GM21515 (cell line): ENCODE results near the gene GJD3.

Experiments used
- ATAC-seq: cut with Tn5 transposase; IDR thresholded peaks from one replicate; pipeline ENCODE4 v1.9.1; 2021; ENCODE audit not compliant: unreplicated experiment

The GJD3 gene

DNA sequence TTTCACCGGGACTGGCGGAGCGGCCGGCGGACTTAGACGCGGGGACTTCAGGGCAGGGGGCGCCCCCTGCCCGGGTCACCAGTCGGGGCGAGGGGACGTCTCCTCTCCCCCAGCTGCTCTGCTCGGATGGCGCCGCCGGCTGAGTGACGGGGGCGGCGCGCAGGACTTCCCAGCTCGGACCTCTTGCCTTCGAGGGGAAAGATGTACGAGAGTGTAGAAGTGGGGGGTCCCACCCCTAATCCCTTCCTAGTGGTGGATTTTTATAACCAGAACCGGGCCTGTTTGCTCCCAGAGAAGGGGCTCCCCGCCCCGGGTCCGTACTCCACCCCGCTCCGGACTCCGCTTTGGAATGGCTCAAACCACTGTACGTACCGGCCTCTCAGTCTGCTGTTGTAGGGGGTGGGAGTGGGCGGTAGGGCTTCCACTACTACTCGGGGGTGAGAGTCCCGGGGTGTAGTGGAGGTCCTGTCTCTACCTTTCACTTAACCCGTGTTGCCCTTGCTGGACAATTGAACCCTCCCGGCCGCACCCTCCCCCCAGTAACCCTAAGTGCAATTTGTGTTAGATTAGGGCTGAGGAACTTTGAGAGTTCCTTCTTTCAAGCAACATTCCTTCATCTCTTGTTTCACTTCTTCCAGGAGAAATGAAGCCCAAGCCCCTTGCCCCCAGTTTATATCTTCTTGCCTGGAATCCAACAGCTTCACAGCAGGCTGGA, 21.9 kb downstream of the GJD3 start:
- ATAC-seq = no peak

DNA sequence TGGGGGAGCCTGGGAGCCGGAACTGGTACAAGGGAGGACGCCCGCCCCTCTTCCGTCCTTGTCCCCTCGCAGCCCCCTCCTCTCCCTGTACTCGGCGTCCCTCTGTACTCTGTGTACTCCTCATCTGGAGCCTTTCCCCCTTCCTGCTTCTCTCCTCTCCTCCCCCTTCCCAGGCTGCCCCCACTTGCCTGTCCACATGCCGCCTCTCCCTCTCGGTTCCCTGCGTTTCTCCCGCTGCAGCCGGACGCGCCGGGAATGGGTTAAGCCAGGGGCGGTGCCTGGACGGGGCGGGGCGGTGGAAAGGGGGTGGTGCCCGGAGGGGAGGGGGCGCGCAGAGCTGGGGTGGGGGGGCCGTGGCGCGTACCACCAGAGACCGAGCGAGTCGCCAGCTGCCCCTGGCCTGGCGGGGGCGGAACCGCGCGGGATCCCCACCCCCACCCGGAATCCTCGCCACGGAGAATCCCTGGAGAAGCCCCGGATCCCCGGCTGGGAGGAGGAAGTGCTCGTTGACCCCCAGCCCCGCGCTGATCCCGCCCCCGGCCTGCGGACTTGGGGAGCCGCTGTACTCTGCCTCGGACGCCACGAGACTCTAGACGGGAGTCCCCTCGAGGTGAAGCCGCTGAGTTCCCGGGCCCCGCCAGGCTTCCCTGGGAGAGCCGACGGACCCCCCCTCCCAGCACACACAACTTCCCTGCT, 22.6 kb downstream of the GJD3 start:
- no peak for ATAC-seq

DNA sequence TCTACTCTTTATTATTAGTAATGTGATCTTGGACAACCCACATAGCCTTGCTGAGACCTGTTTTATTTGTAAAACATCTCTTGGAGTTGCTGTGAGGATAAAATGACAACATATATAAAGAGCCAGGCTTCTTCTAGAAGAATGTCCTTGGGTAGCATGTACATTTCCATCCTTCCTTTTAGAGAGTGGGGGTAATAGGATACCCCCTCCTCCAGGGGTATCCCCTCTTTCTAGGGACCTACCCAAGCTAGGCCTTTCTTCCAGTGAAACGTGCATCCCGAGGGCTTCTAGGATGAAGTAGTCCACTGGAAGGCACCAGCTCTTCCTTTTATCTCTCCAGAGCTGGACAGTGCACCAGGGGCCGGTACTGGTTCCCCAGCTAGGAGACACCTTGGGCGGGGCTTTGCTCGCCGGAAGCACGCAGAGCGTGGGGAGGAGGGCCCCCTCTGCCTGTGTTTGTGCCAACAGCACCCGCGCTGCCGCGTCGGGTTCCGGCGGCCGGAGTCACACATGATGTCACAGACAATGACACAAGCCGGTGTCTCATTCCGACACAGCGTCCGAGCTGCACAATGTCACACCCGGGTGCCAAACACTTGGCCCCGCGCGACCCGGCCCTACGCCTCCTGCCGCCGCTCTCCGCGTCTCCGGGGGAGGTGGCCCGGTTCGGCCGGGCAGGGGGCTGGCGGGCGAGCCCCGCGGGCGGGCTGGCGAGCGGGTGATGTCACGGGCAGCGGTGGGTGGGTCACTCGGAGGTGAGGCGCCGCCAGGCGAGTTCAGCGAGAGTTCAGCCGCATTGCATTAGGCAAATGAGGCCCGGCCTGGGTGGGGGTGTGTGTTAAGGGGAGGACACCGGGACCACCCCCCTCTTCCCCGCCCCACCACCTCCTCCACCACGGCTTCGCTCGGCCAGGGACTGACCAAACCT, 23.4 kb downstream of the GJD3 start:
- peak; percentile 52 for ATAC-seq

DNA sequence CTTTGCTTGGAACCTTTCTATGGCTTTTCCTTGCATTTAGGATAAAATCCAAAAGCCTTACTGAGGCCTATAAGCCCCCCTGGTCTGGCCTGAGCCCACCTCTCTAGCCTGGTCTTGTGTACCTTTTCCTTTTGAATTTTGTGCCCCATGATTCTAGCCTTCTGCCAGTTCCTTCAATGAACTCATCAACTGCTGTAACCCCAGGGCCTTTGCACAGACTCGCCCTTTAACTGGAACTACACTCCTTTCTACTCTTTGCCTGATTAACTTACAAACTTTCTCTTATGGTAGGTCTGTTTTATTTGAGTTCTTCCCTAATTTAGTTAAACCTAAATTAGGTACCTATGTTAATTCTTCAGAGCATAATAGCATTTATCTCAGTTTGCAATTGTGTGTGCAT, 24.2 kb downstream of the GJD3 start:
- ATAC-seq = no peak

DNA sequence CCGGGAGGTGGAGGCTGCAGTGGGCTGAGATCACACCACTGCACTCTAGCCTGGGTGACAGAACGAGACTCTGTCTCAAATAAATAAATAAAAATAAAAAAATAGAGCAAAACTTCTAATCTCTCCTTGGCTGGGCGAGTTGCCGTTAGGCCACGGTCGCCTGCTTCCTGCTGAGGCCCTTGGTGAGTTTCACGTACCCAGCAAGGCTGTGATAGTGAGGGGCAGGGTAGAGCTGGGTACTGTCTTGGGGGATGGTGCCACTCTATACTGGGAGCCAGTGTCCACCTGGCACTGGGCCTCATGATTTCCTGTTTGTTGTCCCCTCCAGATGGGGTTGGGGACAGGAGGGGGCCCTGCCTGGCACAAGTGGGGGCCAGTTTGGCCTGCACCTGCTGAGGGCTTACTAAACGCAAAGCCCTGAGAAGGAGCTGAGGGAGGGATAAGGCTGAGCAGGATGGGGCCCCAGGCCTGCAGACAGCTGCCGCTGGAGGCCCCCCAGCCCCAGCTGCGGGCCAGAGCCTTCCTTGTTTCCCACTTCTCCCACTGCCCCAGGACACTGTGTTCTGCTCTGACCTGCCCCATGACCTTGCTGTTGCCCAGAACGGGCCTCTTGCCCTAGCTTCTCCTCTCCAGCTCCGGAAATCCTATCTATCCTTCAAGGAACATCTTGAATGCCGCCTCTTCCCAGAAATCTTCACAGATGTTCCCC, 25.4 kb downstream of the GJD3 start:
- ATAC-seq = no peak

DNA sequence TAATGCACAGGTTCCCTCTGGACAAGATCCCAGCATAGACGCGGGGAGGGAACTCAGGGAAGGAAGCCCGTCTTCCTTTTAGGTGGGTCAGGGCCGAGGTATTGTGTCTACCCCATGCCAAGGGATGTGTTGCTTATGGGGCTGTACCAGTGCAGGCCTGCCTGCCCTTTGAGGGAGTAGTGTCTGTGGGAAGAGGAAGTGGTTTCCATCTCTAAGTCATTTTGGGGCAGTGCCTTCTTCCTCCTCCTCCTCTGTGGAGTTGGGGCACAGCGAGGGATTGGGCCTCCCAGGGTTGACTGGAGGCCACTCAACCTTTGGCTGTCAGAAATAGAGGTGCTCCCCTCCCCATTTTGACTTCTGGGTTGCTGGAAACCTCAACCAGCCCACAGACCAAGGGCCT, 26.5 kb downstream of the GJD3 start:
- no peak for ATAC-seq

DNA sequence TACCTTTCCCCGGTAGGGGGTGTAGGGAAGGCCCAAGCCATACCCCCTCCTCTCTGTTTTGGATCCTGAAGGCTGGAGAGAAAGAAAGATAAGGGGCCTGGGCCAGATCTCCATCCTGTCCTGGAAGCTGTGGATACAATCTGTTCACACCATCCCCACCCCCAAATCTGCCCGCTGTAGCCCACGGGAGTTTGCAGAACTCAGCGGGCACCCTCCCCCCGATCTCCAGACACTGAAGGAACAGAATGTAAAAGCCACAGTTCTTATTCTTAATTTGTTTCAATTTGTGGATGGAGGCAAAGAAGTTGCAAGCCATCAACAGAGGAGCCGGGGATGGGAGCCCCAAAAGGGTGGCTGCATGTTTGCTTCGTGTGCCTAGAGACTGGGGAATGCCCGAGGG, 27.2 kb downstream of the GJD3 start:
- ATAC-seq = no peak

DNA sequence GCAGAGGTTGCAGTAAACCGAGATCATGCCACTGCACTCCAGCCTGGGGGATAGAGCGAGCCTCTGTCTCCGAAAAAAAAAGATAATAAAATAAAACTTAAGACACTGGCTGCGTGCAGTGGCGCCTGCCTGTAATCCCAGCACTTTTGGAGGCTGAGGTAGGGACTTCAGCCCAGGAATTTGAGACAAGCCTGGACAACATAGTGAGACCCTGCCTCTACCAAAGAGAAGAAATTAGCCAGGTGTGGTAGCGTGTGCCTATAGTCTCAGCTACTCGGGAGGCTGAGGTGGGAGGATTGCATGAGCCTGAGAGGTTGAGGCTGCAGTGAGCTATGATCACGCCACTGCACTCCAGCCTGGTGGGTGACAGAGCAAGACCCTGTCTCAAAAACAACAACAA, 28.9 kb downstream of the GJD3 start:
- no peak for ATAC-seq

DNA sequence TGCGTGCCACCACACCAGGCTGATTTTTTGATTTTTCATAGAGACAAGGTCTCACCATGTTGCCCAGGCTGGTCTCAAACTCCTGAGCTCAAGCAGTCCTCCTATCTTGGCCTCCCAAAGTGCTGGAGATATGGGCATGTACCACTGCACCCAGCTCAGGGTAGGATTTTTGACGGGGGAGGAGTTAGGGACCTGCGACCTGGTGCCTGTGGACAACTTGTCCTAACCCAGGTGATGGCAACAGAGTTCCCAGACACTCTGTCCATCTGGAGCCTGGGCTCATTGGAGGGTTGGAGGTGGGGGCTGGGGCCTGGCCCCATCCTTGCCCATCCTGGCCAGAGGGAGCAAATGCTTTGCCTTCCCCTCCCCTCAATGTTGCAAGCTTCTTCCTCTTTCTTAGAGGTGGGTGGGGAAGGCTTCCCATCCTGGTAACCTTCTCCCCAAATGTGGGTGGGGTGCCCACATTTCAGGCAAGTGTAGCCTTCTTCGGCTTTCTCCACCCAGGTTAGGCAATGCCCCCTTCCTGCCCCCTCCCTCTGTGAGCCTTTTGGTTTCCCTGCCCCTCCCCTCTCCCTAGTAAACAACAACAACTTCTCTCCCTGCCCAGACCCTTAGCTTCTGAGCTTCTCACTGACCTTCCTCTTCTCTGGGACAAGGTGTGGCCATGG, 30.6 kb downstream of the GJD3 start:
- ATAC-seq = no peak

DNA sequence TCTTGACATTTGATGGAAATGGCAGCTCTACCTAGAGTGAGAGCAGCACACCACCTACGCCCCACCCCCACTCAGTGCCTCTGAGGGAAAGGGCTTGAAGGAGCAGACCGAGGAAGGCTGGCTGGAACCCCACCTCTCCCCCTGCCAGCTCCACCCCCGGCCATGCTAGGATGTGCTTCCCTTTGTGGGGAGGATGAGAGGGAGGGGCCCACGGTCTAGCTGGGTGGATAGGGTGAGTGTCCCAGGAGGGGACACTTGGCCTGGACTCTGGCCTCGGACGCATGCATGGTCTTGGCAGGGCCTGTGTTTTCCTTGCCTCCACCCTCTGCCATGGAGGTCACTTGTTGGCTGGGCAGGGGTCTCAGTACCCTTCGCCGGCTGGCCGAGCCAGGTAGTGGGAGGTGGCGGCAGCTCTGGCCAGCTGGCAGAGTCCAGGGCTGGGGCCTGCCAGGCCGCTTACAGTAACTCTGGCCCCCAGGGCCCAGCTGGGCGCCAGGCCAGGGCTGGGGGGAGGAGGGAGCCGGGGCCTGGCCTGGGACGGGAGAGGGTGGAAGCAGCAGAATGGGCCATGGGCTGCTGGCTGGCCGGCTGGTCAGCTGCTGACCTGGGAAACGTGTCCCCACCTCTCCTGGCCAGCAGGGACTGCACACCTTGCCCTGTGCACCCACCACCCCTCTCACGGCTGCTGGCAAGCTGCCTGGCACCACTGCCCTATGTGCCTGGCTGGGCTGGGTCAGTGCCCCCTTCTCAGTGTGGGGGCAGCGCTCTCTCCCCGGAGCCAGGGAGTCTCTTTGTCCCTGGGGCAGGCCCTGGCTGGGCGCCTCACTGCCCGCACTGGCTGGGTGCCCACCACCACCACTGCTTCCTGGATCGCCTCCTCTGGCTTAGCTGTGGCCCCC, 32.5 kb downstream of the GJD3 start:
- no peak for ATAC-seq

DNA sequence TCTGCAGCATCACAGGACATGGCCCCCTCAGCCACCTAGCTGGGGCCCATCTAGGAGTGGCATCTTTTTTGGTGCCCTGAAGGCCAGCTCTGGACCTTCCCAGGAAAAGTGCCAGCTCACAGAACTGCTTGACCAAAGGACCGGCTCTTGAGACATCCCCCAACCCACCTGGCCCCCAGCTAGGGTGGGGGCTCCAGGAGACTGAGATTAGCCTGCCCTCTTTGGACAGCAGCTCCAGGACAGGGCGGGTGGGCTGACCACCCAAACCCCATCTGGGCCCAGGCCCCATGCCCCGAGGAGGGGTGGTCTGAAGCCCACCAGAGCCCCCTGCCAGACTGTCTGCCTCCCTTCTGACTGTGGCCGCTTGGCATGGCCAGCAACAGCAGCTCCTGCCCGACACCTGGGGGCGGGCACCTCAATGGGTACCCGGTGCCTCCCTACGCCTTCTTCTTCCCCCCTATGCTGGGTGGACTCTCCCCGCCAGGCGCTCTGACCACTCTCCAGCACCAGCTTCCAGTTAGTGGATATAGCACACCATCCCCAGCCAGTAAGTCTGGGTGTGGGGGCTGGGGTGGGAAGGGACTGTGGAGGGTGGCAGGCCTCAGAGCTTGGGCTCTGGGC, 33.6 kb downstream of the GJD3 start:
- ATAC-seq = no peak

DNA sequence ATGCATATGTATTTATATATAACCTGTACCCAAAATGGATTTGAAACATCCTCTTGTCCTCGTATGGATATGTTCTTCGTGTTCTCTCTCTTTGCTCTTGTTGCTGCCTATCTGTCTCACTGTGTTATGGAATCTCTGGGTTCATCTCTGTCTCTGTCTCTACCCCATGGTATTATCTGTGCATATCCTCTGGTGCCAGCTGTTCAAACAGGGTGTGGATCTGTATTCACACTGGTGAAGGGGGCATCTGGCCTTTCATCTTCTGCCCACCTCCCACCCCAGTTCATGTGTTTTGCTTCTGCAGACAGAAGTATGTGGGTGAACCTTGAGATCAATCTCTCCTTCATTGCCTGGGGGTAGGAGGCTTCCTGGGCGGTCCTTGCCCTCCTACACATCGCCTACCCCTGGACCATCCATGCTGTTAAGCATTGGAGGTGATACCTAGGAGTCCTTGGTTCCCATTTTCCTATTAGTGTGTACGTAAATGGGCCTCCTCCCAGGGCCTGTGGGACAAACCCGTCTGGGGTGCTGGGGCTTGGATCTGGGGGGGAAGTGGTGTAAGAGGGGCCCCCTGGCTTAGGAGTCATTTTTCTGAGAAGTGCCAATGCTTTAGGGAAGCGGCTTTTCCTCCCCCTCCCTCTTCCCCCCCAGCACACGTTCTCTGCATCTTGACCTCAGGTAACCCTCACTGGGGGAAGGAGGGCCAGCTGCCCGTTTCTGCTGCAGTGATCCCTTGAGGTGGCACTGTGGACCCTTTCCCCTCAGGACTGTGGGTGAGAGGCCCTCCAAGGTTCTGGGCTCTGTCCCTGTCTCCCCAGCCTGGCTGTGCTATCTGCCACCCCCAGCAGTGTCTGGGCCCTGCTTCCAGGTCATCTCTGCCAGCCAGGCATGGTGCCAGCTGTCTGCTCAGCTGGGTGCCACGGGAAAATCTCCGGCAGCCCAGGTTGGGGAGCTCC, 34.4 kb downstream of the GJD3 start:
- no peak for ATAC-seq

DNA sequence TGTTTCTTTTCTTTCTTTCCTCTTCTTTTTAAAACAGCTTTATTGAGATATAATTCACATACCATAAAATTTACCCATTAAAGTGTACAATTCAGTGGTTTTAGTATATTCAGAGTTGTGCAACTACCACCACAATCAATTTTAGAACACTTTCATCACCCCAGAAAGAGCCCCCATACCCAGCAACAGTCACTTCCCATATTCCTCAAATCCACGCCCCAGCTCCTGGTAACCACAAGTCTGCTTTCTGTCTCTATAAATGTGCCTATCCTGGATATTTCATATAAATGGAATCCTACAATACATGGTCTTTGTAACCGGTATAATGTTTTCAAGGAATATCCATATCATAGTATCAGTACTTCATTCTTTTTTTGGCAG, 36.2 kb downstream of the GJD3 start:
- no peak for ATAC-seq

DNA sequence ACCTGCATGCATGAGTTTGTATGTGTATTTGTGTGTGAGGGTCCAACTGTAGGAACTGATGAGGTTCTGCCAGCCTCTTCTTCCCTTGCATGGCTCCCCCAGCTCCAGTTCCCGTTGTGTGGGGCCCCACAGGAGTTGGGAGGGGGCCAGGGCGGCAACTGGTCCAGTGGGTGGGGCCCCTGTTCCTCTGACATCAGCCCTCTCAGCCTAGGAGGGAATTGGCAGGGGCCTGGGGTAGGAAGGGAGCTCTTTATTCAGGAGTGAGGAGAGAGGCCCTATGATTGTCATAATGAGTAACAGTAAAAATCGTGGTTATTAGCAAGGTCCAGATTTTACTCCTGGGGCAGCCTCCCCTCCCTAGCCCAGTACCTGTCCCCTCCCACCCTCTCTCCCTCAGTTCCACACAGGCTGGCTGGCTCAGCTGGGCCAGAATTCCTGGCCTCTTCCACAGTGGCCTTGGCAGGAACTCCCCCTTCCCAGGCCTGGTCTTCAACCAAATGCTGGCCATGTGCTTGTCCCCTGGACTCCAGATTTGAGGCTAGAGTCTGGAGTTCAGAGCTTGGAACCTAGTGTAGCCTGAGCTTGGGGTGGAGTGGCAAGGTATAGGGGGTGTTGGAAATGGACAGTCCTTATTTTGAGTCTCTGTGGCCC, 36.7 kb downstream of the GJD3 start:
- no peak for ATAC-seq

DNA sequence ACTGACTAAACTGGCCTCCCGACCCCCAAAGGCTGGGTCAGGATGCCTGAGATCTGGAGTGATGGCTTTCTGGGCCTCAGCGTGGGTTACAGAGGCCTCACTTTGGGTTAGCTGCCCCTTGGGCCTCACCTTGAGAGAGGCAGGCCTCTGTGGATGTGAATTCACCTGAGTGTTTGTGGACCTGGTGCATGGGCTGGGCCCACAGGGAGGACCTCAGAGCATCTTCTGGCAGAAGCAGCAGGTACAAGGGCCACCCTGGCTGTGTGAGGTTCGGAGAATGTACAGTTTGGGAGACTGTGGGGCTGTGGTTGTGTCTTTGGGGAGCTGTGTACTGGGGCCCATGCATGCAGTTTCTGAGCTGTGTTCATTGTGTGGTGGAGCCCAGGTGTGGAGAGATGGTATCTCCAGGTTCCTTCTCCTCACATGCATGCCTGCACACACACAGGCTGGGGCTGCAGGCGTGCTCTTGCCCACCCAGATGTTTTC, 37.2 kb downstream of the GJD3 start:
- ATAC-seq = no peak

DNA sequence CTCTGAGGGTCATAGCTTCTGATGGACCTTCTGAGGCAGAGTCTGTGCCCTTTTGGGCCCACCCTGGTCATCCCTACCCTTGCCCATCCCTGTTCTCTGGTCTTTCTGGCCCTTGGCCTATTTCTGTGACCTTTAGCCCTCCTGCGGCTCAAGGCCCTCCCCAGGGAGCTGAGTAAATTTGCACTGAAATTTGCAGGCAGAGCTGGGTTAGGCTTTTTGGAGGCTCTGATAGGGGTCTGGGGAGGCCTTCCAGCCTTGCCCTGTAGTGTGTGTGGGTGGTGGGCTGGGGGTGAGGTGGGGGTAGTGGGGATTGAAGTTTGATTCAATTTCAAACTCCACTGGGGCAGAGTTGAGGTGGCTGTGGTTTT, 37.7 kb downstream of the GJD3 start:
- no peak for ATAC-seq

DNA sequence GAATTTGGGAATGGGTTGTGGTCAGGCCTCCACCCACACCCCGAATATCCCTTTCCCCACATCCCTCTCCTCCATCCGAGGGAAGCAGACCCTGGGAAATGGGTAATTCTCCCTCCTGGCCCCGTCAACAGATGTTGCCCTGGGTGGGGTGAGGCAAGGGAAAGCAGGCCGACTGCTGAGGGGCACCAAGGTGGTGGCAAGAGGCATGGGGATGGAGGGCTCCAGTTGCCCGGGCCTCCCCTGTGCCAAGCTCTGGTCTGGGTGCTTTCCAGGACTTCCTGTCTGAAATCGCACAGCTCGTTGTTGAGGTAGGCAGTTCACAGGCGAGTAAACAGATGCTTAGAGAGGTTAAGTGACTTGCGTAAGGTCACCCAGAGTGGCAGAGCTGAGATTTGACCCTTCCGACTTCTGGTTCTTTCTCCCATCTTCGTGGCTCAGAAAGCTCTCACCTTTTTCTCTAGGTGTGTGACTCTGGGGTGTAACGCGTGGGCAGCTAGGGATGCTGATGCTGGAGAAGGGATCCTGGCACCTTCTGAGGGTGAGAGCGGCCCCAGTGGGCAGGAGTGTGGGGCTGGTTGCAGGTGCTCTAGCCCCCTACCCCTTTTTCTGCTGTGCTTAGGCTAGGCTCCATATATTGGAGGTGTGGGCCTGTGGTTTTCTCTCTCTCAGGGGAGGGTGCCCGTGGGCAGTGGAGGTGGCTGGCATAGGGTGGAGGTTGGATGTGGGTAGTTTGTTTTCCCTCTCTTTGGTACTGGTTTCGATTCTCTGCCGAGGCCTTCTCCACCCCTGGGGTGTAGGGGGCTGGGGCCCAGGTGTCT, 38.3 kb downstream of the GJD3 start:
- ATAC-seq = no peak
